CD4-positive, alpha-beta T cell treated with Interleukin-1 beta for 1 hour (primary cell): ENCODE measurements around the gene ANKLE2.
"Not testable (repeated sequence)": the region's sequence is repeated elsewhere in the genome, so short reads cannot be mapped to it uniquely, and the experiment has no call there.

Experiments used
- DNase-seq, 2 donors: peaks; one replicate each; pipeline ENCODE4 v3.0.0-alpha.2; 2020 to 2022

ANKLE2 gene

DNA sequence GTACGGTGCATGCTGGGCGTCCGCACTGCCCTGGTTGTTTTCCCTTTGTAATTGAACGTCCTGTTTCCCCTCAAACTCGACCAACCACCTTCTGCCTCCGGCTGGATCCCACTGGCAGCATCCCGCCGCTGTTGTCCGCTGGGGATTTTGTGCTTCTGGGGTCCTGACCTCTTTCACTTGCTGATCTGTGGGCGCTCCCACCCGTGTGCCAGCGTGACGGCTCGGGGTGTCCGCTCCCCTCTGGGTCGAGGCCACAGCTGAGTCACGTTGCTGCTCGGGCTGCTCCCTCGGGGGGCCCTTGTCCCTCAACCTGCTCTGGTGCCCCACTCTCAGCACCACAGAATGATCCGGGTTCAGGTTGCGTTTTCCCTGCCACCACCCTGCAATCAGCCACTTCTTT is 43.0 kb downstream of the ANKLE2 start:
- no peak for DNase-seq

DNA sequence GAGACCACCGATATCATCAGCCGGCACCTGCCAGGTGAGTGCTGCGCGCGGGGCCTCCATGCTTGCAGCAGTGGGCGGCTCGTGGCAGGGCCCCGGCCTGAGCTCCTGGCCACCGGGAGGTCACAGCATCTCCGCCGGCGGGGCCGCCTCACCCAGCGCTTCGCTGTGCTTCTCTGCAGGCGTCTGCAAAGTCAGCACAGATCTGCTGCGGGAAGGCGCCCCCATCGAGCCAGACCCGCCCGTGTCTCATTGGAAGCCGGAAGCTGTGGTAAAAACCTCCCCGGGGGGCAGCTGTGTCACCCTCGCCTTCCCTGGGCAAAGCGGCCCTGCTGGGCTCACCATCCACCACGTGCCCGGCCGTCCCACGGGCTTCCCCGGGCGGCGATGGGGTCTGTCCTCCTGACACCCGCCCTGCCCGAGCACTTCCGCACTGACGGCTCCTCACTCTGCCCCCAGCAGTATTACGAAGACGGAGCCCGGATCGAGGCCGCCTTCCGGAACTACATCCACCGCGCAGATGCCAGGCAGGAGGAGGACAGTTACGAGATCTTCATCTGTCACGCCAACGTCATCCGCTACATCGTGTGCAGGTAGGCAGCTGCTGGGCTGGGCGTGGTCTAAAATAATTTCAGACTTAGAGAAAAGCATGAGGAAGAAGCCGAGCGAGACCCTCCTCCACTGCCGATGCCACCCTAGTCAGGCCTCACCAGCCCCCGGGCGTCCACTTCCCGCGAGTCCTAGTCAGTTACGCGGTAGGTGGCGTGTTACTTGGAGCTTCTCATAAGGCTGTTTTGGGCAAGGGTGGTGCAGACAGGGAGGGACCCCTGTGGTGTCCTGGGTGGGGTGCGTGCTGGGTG is 43.9 kb downstream of the ANKLE2 start:
- DNase-seq: no peak

DNA sequence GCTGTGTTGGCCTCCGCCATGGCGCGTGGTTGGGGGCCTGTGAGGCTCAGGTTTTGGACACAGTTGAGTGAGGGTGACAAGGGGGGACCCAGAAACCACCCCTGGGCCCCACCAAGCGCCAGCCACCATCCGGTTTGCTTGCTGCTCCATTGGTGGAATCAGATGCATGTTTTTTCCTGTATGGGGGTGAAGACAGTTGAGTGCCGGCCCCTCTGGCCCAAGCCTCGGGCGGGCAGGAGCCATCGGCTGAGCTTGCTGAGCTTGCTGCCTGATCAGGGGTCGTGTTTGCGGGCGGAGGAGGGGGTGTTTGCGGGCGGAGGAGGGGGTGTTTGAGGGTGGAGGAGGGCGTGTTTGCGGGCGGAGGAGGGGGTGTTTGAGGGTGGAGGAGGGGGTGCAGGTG is 44.6 kb downstream of the ANKLE2 start:
- DNase-seq: no peak

DNA sequence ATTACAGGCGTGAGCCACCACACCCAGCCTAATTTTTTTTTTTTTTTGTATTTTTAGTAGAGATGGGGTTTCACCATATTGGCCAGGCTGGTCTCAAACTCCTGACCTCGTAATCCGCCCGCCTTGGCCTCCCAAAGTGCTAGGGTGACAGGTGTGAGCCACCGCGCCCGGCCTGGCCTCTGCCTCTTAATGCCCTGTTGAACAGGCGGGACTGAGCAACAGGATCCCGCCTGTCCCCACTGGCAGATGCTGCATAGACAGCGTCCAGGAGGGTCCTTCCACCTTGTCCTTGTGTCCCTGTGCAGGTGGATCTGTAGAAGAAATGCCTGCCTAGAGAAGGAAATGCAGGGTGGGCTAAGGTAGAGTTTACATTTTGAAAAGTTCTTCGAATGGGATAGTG is 45.3 kb downstream of the ANKLE2 start:
- no peak for DNase-seq

DNA sequence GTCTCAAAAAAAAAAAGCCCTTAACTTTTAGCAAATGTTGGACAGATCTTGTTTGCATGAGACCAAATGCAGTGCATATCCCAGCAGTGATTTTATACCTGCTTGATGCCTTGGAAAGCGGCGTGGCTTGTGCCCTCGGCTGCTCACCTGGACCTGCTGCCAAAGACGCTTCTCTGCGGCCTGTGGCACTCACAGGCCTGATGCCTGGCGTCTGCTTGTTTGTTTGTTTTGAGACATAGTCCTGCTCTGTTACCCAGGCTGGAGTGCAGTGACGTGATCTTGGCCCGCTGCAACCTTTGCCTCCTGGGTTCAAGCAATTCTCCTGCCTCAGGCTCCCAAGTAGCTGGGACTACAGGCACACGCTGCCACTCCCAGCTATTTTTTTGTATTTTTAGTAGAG is 45.8 kb downstream of the ANKLE2 start:
- no peak for DNase-seq

DNA sequence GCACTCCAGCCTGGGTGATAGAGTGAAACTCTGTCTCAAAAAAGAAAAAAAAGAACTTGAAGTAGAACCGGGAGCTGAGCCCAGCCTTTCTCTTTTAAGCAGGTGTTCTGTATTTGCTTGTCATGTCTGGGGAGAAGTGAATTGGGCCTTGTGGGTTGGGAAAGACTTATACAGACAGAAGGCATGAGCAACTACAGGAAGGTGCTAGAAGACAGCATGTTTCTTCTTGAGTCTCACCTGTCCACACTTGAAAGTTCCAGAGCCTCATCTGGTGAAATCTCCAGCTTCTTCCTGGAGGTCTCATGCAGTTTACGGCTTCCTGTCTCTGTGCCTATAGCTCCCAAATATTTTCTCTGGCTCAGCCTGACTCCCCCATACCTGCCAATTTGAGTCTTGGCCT is 48.5 kb downstream of the ANKLE2 start:
- DNase-seq: no peak

DNA sequence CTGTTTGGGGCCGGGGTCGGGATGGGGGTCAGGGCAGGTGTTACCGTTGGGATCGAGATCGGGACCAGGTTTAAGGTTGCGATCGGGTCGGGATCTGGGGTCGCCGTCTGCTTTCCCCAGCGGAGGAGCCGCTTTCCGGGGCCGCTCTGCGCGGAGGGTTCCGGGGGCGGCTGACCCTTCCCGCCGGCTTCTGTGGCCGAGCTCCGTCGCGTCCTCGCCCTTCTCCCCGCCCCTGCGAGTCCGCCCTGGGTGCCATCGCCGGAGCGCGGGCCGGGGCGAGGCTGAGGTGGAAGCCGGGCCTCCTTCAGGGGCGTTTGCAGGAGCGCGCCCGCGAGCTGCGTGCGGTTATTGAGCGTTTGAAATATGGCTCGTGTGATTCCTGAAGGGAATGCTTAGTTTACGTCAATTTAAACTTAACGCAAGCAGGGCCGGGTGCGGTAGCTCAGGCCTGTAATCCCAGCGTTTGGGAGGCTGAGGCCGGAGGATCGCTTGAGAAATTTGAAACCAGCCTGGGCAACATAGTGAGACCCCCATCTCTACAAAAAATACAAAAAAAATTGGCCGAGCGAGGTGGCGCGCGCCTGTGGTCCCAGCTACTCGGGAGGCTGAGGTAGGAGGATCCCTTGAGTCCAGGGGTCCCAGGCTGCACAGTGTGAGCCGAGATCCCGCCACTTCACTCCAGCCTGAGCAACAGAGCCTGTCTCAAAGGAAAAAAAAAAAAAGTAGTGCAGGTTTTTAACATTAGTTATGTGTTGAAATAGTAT is 50.4 kb downstream of the ANKLE2 start:
- peak in 1 of 2 donors; percentile 5 for DNase-seq

DNA sequence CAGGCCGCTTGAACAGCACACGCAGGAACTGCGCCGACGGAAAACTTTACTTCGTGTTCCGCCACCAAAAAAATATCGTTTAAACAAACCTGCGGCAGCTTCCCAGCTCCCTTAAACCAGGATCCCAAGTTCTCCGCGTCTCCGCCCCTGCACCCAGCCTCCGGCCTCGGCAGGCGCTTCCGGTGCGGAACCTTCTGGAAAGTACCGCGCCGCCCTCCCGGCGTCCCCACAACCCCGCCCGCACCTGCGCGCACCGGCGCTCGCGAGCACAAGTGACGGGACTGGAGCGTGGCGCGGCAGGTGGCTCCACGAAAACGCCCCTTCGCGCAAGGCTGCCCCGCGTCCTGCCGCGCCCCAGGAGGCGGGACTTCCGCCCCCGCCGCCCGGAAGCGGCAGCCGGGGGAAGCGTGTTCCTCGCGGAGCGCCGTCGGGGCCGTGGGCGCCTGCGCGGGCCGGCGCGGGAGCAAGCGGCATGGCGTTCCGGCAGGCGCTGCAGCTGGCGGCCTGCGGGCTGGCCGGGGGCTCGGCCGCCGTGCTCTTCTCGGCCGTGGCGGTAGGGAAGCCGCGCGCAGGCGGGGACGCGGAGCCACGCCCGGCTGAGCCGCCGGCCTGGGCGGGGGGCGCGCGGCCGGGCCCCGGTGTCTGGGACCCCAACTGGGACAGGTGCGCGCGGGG is 51.1 kb downstream of the ANKLE2 start, which contains the start of gene PGAM5:
Gene PGAM5 (plus strand): TSS at position 438 of the 675 bp plus-strand sequence. CDS start 35 bp downstream, at position 473.
- DNase-seq: peak; percentile 95 to 96

DNA sequence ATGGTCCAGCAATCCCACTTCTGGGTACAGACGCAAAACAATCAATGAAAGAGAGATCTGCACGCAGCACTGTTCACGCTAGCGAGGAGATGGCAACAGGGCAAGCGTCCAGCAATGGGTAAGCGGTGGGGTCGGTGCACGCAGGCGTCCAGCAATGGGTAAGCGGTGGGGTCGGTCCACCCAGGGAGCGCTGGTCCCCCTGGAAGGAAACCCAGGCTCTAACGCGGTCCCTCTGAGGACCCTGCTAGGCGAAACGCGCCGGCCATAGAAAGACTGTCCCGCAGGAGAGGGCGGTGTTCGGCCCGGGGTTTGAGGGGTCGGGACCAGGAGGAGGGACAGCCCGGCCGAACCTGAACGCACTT is 51.6 kb downstream of the ANKLE2 start:
- DNase-seq: peak in 1 of 2 donors; percentile 3

DNA sequence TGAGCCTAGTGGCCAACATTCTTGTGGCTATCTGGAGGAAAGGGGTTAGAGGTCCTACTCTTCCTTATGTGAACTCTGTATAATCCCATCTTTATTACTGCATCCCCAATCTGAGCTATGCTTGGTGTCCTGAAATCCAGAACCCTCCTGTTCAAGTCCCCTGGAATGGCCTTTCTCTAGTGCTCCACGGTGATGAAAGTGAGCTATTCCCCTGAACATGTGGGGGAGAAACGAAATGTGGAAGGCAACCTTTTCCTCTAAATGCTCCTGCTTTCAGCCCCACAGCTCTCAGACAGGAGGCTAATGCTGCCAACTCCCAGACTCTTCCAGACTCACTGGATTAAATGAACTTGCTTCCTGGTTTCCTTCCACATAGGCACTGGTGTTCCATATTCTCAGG is 53.5 kb downstream of the ANKLE2 start:
- DNase-seq: no peak

DNA sequence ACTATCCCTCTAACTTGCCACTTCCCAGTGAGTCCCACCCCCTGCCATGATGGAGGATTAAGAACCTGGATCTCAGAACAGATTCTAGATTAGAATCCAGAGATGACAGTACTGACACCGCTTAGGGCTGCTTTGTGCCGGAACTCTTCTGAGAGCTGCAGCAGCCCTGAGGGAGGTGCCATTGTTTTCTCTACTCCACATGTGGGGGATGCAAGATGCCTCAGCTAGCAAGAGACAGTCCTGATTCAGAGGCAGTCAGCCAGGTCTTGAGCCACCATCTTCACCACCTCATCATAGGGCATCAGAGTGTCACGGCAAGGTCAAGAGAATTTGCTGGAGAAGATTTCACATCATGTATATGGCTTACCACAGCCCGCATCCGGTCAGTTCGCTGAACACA is 54.4 kb downstream of the ANKLE2 start:
- DNase-seq: no peak

DNA sequence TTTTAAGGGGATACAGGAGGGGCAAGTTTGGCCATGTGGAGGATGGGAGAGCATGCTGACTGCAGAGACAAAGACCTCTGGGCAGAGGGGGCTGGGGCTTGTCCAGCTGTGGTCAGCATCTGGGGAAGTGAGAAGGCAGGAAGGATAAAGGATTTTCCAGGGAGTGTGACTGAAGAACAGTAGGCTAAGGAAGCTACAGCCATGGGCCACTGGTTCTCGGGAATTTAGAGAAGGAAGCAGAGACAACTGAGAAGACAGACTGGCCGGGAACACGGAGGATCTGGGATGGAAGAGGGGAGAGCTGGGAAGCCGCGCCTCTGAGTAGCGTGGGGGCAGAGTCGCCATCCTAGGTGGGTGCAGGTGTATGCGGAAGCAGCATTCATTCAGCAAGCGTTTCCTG is 58.0 kb downstream of the ANKLE2 start:
- DNase-seq: no peak

DNA sequence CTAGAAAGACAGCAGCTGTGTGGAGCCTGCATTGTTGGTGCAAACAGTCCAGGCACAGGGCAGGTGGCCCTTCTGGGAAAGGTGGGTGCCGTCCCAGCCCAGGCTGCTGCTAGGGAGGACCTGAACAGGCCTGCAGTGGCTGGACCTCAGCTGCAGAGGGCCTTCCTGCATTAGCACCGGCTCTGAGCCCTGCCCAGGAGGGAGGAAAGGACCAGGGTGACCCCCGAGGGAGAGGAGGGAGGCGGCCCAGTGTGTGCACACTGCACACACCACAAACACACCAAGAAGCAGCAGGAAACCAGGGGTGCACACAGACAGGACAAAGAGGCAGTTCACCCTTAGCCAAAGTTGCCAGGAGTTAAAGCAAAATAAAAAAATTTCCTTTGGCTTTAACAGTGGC is 59.0 kb downstream of the ANKLE2 start:
- DNase-seq: no peak

DNA sequence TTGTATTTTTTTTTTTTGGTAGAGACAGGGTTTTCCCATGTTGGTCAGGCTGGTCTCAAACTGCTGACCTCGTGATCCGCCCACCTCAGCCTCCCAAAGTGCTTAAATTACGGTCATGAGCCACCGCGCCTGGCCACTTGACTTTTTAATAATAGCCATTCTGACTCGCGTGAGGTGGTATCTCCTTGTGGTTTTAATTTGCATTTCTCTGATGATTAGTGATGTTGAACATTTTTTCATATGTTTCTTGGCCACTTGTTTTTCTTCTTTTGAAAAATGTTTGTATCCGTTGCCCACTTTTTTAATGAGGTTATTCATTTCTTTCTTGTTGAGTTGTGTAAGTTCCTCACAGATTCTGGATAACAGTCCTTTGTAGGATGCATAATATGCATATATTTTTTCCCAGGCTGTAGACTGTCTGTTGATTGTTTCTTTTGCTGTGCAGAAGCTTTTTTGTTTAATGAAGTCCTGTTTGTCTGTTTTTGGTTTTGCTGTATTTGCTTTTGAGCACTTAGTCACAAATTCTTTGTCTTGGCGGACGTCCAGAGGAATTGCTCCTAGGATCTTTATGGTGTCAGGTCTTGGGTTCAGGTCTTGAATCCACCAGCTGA is 61.3 kb downstream of the ANKLE2 start:
- no peak for DNase-seq

DNA sequence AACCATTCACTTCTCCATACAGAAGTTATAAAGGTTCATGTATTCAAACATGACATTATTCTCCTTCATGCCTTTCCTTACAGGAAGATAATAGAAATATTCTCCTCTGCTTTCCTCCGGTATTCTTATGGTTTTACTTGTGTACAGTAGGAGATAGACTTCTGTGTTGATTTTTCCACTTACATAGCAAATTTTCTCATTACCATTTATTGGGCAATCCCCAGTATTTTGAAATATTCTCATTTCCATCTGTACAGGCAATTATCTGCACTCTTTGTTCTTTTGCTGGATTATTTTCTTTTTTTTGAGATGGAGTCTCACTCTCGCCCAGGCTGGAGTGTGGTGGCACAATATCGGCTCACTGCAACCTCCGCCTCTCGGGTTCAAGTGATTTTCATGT is 63.3 kb downstream of the ANKLE2 start:
- DNase-seq: no peak

DNA sequence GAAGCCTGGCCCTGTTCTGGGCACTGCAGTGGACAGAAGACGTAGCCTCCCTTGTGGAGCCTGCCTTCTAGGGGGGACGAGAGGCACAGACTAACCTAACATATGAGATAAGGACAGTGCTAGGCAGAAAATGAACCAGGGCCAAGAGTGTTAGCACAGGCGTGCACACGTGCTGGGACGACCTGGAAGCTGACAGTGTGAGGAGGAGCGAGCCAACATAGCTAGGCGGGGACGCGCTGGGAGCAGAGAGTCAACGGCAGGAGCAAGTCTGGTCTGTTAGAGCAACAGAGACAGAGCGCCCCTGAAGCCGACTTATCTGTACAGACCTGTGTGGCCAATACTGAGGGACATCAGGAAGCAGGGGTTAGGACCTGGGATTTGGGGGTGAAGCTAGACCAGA is 66.2 kb downstream of the ANKLE2 start:
- DNase-seq: no peak

DNA sequence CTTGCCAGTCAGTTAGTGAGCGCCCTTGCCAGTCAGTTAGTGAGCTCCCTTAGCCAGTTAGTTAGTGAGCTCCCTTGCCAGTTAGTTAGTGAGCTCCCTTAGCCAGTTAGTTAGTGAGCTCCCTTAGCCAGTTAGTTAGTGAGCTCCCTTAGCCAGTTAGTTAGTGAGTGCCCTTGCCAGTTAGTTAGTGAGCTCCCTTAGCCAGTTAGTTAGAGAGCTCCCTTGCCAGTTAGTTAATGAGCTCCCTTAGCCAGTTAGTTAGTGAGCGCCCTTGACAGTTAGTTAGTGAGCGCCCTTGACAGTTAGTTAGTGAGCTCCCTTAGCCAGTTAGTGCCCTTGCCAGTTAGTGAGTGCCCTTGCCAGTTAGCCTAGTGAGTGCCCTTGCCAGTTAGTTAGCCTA is 66.7 kb downstream of the ANKLE2 start:
- DNase-seq: not testable (repeated sequence)

DNA sequence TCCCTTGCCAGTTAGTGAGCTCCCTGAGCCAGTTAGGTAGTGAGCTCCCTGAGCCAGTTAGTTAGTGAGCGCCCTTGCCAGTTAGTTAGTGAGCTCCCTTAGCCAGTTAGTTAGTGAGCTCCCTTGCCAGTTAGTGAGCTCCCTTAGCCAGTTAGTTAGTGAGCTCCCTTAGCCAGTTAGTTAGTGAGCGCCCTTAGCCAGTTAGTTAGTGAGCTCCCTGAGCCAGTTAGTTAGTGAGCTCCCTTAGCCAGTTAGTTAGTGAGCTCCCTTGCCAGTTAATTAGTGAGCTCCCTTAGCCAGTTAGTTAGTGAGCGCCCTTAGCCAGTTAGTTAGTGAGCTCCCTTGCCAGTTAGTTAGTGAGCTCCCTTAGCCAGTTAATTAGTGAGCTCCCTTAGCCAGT is 69.6 kb downstream of the ANKLE2 start:
- not testable (repeated sequence) for DNase-seq

DNA sequence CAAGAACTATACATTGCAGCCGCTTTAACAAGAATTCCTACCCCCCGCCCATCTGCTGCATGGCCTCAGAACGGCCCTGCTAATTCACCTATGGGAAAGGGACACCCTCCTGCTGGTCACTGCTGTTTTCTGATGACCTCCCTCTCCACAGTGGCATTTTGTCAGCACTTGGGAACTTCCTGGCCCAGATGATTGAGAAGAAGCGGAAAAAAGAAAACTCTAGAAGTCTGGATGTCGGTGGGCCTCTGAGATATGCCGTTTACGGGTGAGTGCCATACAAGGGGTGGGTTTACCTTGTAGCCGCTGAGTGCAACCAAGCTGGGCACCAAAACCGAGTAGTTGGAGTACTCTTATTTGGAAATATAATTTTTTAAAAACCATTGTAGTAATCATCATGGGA is 71.5 kb downstream of the ANKLE2 start:
- DNase-seq: no peak

DNA sequence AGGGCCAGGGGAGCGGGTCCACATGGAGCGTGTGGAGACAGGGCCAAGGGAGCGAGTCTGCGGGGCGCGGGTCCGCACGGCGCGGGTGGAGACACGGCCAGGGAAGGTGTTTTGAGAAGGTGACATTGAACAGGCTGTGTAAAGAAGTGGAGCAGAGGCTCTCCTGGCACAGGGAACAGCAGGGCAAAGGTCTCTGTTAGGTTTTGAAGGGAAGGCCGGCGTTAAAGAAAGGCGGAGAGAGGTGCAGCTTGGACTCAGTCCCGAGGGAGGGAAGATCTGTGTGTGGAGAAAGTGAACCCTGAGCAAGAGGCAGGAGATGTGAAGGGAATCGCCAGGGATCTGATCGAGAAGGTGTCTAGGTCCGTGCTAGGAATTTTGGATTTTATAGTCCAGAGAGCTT is 72.4 kb downstream of the ANKLE2 start:
- DNase-seq: no peak

DNA sequence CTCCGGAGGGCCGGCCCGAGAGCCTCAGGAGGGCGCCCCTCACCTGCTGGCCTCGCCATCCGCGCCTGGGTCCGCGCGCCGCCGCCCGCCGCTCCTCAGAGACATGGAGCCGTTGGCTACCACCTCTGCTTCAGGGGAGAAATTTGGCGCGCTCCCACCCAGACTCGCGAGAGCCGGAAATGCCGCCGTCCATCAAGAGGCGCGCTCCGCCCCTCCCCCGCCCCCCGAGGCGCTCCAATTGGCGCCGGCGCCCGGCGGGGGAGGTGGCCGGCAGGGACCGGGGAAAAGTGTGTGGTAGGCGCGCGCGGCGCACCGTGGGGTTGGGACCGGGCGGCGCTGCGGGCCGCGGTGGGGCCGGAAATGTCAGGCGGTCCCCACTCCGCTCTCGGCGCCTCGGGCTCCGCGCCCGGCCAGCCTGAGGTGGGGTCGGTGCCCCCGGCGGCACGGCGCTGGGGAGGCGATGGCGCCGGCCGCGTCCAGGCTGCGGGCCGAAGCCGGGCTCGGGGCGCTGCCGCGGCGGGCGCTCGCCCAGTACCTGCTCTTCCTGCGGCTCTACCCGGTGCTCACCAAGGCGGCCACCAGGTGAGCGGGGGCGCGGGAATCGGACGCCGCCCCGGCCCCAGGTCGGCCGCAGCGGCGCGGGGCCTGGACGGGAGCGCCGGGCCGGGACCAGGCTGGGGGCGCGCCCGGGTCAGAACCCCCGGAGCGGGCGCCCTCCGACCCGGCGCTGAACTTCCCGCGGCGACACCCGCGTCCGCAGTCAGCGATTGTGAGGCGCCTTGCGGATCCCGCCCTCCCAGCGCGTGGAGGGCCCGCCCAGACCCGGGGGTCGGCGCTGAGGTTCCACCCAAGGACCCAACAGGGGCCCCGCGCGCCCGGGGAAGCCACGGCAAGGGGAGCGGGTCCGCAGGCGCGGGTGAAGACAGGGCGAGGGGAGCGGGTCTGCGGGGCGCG is 74.1 kb downstream of the ANKLE2 start, which contains the start of the genes POLE and PXMP2:
Gene POLE (minus strand): TSS at position 132 of the 954 bp plus-strand sequence. CDS start 27 bp downstream, at position 105.
Gene PXMP2 (plus strand): TSS at position 377 of the 954 bp plus-strand sequence. CDS start 84 bp downstream, at position 461.
- DNase-seq: peak; percentile 93 to 95

DNA sequence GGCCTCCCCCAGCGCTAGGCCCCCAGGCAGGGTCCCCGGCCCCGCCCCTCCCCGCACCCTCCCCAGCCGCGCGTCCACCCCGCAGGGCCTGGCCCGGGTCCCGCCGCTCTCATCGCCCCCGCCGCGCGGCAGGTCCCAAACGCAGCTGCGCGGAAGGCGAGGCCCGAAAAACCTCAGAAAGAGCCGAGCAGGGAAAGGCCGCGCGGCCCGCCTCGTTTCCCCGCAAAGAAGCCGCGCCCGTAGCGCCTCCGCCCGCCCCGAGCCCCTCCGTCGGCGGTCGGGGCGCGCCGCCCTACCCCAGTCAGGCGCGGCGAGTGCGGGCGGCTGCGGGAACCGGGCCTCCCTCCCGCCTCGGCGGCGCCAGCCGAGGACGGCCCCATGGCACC is 74.8 kb downstream of the ANKLE2 start:
- no peak for DNase-seq
